A673 (cell line): ENCODE data around the gene RRP1B.

ENCODE experiments used
- CTCF ChIP-seq: fragments of 300-800, 200-600 bp; sonication (generic); conservative IDR thresholded peaks from 2 replicates; pipeline ENCODE4 v1.5.1; 2017; ENCODE audit warnings: low read depth, mild to moderate bottlenecking, antibody characterized with exemption, low read length, moderate library complexity, mixed read lengths
- EZH2 ChIP-seq: fragments of 200-600 bp; sonication (generic); IDR thresholded peaks from 2 replicates; pipeline ENCODE4 v1.6.1; 2017; ENCODE audit warnings: borderline replicate concordance, low read depth, mild to moderate bottlenecking, mixed read lengths, antibody characterized with exemption, low read length; ENCODE audit not compliant: poor library complexity, severe bottlenecking

GRCh38 chr21:43735236-43736091, 76.1 kb downstream of the RRP1B start:
- no peak for TF ChIP-seq CTCF
- no peak for TF ChIP-seq EZH2
